HG03097 (cell line): Measurements from ENCODE around the gene CAMK2A.

Source experiments
- ATAC-seq: cut with Tn5 transposase; IDR thresholded peaks from one replicate; pipeline ENCODE4 v1.9.1; 2021; ENCODE audit not compliant: unreplicated experiment, low FRiP score

Gene CAMK2A

GRCh38 chr5:150301901-150302300 is 12.3 kb upstream of the CAMK2A start:
- ATAC-seq, result no peak

GRCh38 chr5:150301170-150301505 is 11.6 kb upstream of the CAMK2A start:
- ATAC-seq, result no peak

- no peak for ATAC-seq
Measured at GRCh38 chr5:150300496-150301169, 11.1 kb upstream of the CAMK2A start.

- no peak for ATAC-seq
Measured at GRCh38 chr5:150299571-150300327, 10.2 kb upstream of the CAMK2A start.

GRCh38 chr5:150298701-150299451 is 9.3 kb upstream of the CAMK2A start:
- no peak for ATAC-seq

- no peak for ATAC-seq
Measured at GRCh38 chr5:150297934-150298595, 8.5 kb upstream of the CAMK2A start.

- ATAC-seq, result no peak
Measured at GRCh38 chr5:150297236-150297890, 7.8 kb upstream of the CAMK2A start.

GRCh38 chr5:150296496-150296895 is 6.9 kb upstream of the CAMK2A start:
- no peak for ATAC-seq

- no peak for ATAC-seq
Measured at GRCh38 chr5:150295741-150296486, 6.3 kb upstream of the CAMK2A start.

- no peak for ATAC-seq
Measured at GRCh38 chr5:150295172-150295634, 5.6 kb upstream of the CAMK2A start.

- ATAC-seq, result no peak
Measured at GRCh38 chr5:150294551-150295071, 5.0 kb upstream of the CAMK2A start.

GRCh38 chr5:150293091-150293941 is 3.7 kb upstream of the CAMK2A start:
- no peak for ATAC-seq

- ATAC-seq, result no peak
Measured at GRCh38 chr5:150291388-150292385, 2.1 kb upstream of the CAMK2A start.

- no peak for ATAC-seq
Measured at GRCh38 chr5:150288791-150289190, 782 bp downstream of the CAMK2A start.

GRCh38 chr5:150288361-150288760 is 1.2 kb downstream of the CAMK2A start:
- no peak for ATAC-seq

GRCh38 chr5:150286820-150287219 is 2.8 kb downstream of the CAMK2A start:
- ATAC-seq, result no peak

- no peak for ATAC-seq
Measured at GRCh38 chr5:150285114-150285513, 4.5 kb downstream of the CAMK2A start.
